Immature natural killer cell (primary cell): ENCODE results near the gene AKNA. TPM values are rescaled to one million over a fixed set of nuclear protein-coding genes. Genes with fewer than 3 reads are reported as not detected.

Source experiments
- DNase-seq, 3 donors: peaks; one replicate each; pipeline ENCODE4 v3.0.0; 2022; ENCODE audit warnings: mixed read lengths in 1 of 3
- H3K27ac Mint-ChIP-seq, 6 donors: one replicate each; pipeline ENCODE4 v1.8.0; 2020; ENCODE audit warnings: mixed read lengths in 6 of 6, mild to moderate bottlenecking in 5 of 6, inconsistent platforms in 4 of 6, moderate library complexity in 3 of 6
- H3K27me3 Mint-ChIP-seq, 3 donors: one replicate each; pipeline ENCODE4 v1.8.0; 2020 to 2021; ENCODE audit warnings: low read depth in 3 of 3, mild to moderate bottlenecking in 3 of 3, mixed read lengths in 3 of 3, moderate library complexity in 3 of 3, inconsistent platforms in 1 of 3
- H3K36me3 Mint-ChIP-seq, 3 donors: one replicate each; pipeline ENCODE4 v1.8.0; 2020; ENCODE audit warnings: mixed read lengths in 3 of 3, inconsistent platforms in 2 of 3, mild to moderate bottlenecking in 2 of 3
- H3K4me1 Mint-ChIP-seq, 2 donors: one replicate each; pipeline ENCODE4 v1.8.0; 2020; ENCODE audit warnings: inconsistent platforms in 2 of 2, mild to moderate bottlenecking in 2 of 2, mixed read lengths in 2 of 2, moderate library complexity in 1 of 2
- H3K4me3 Mint-ChIP-seq, 5 donors: one replicate each; pipeline ENCODE4 v1.8.0; 2020; ENCODE audit warnings: mild to moderate bottlenecking in 5 of 5, mixed read lengths in 5 of 5, inconsistent platforms in 3 of 5, moderate library complexity in 3 of 5
- H3K9me3 Mint-ChIP-seq, 6 donors: one replicate each; pipeline ENCODE4 v1.8.0; 2020; ENCODE audit warnings: mild to moderate bottlenecking in 6 of 6, mixed read lengths in 6 of 6, inconsistent platforms in 4 of 6, moderate library complexity in 3 of 6
- polyA plus RNA-seq, 3 donors: library from polyadenylated mRNA; unstranded; fragments of 300-500 nt; fragmentation: Illumina TruSeq; gene quantifications; one replicate each; pipeline ENCODE4 v1.2.3, GENCODE V29; 2021

The AKNA gene
- polyA plus RNA-seq, 3 donors from 2014 or later: 4.0 to 56.3 (median 13.8) TPM

GRCh38 chr9:114367366-114367765 is 20.4 kb downstream of the AKNA start:
- peaks cover 0 to 4% (median 0%) of the 10 kb centered on the region in 6 donors for H3K9me3 Mint-ChIP-seq
- peaks cover 94 to 98% of the 10 kb centered on the region in 2 donors for H3K4me1 Mint-ChIP-seq
- peak in 1 of 3 donors; percentile 26 for DNase-seq
- peak overlapping the region; percentile 63 to 89 (median 74) for H3K4me3 Mint-ChIP-seq
- H3K27me3 Mint-ChIP-seq: peaks cover 57 to 80% (median 63%) of the 10 kb centered on the region in 3 donors
- peak overlapping the region; percentile 90 to 100 (median 94) for H3K27ac Mint-ChIP-seq
- peaks cover 33 to 54% (median 38%) of the 10 kb centered on the region in 3 donors for H3K36me3 Mint-ChIP-seq

GRCh38 chr9:114366334-114367128 is 21.3 kb downstream of the AKNA start:
- Mint-ChIP-seq H3K36me3 (peaks cover 29 to 51% (median 41%) of the 10 kb centered on the region in 3 donors), H3K9me3 (peaks cover 0 to 4% (median 0%) of the 10 kb centered on the region in 6 donors), H3K27ac (peak overlapping the region; percentile 90 to 100 (median 94)), H3K4me3 (peak overlapping the region; percentile 63 to 89 (median 74)), H3K4me1 (peaks cover 92 to 93% of the 10 kb centered on the region in 2 donors), H3K27me3 (peaks cover 50 to 72% (median 58%) of the 10 kb centered on the region in 3 donors)
- DNase-seq: peak; percentile 82 to 90 (median 88)

- Mint-ChIP-seq H3K9me3 (peaks cover 0 to 4% (median 0%) of the 10 kb centered on the region in 6 donors), H3K27me3 (peaks cover 45 to 65% (median 48%) of the 10 kb centered on the region in 3 donors), H3K4me1 (peaks cover 93 to 95% of the 10 kb centered on the region in 2 donors), H3K27ac (peak overlapping the region; percentile 90 to 99 (median 98)), H3K4me3 (peak overlapping the region in 3 of 5 donors; percentile 57 to 75 (median 75)), H3K36me3 (peaks cover 41 to 58% (median 51%) of the 10 kb centered on the region in 3 donors)
- DNase-seq: no peak
These were observed 22.6 kb downstream of the AKNA start for GRCh38 chr9:114365194-114365593.

- peak overlapping the region; percentile 57 to 75 (median 74) for H3K4me3 Mint-ChIP-seq
- peak; percentile 47 to 64 (median 61) for DNase-seq
- peaks cover 42 to 64% (median 57%) of the 10 kb centered on the region in 3 donors for H3K36me3 Mint-ChIP-seq
These were observed 23.4 kb downstream of the AKNA start for GRCh38 chr9:114364134-114365041.

GRCh38 chr9:114363424-114363823 is 24.4 kb downstream of the AKNA start:
- H3K36me3 Mint-ChIP-seq: peaks cover 46 to 72% (median 60%) of the 10 kb centered on the region in 3 donors
- DNase-seq: peak; percentile 53 to 69 (median 64)
- peaks cover 85 to 90% of the 10 kb centered on the region in 2 donors for H3K4me1 Mint-ChIP-seq
- peak overlapping the region; percentile 90 to 99 (median 98) for H3K27ac Mint-ChIP-seq
- H3K27me3 Mint-ChIP-seq: peaks cover 34 to 49% (median 36%) of the 10 kb centered on the region in 3 donors
- H3K4me3 Mint-ChIP-seq: peak overlapping the region; percentile 57 to 75 (median 74)
- no peaks in the 10 kb centered on the region for H3K9me3 Mint-ChIP-seq

More at GRCh38 chr9:114364134-114365041, 23.4 kb downstream of the AKNA start:
- H3K27ac Mint-ChIP-seq: peak overlapping the region; percentile 90 to 99 (median 98)
- H3K9me3 Mint-ChIP-seq: no peaks in the 10 kb centered on the region
- peaks cover 91 to 93% of the 10 kb centered on the region in 2 donors for H3K4me1 Mint-ChIP-seq
- peaks cover 37 to 57% (median 42%) of the 10 kb centered on the region in 3 donors for H3K27me3 Mint-ChIP-seq

- peak overlapping the region; percentile 90 to 99 (median 98) for H3K27ac Mint-ChIP-seq
- H3K4me3 Mint-ChIP-seq: no peak overlapping the region
- peaks cover 24 to 39% (median 25%) of the 10 kb centered on the region in 3 donors for H3K27me3 Mint-ChIP-seq
- H3K9me3 Mint-ChIP-seq: no peaks in the 10 kb centered on the region
- H3K4me1 Mint-ChIP-seq: peaks cover 83 to 85% of the 10 kb centered on the region in 2 donors
- H3K36me3 Mint-ChIP-seq: peaks cover 52 to 72% (median 61%) of the 10 kb centered on the region in 3 donors
- no peak for DNase-seq
These were observed 25.4 kb downstream of the AKNA start for GRCh38 chr9:114362394-114362793.

- Mint-ChIP-seq H3K27ac (peak overlapping the region; percentile 90 to 99 (median 96)), H3K36me3 (peaks cover 49 to 72% (median 61%) of the 10 kb centered on the region in 3 donors), H3K4me3 (peak overlapping the region in 2 of 5 donors; percentile 6 to 53), H3K27me3 (peaks cover 19 to 30% (median 20%) of the 10 kb centered on the region in 3 donors), H3K4me1 (peaks cover 81% of the 10 kb centered on the region in 2 donors), H3K9me3 (no peaks in the 10 kb centered on the region)
- no peak for DNase-seq
These were observed 26.2 kb downstream of the AKNA start for GRCh38 chr9:114361542-114361941.

GRCh38 chr9:114359801-114360200 is 28.0 kb downstream of the AKNA start:
- Mint-ChIP-seq H3K4me3 (no peak overlapping the region), H3K27ac (peak overlapping the region; percentile 90 to 99 (median 96)), H3K36me3 (peaks cover 48 to 73% (median 60%) of the 10 kb centered on the region in 3 donors)

GRCh38 chr9:114357911-114358328 is 29.9 kb downstream of the AKNA start:
- Mint-ChIP-seq H3K4me3 (no peak overlapping the region), H3K36me3 (peaks cover 29 to 55% (median 46%) of the 10 kb centered on the region in 3 donors), H3K27ac (peak overlapping the region; percentile 90 to 98 (median 94)), H3K9me3 (no peaks in the 10 kb centered on the region), H3K27me3 (peaks cover 3 to 6% (median 4%) of the 10 kb centered on the region in 3 donors), H3K4me1 (peaks cover 47 to 49% of the 10 kb centered on the region in 2 donors)
- DNase-seq: no peak

More at GRCh38 chr9:114359801-114360200, 28.0 kb downstream of the AKNA start:
- H3K27me3 Mint-ChIP-seq: peaks cover 12 to 20% (median 18%) of the 10 kb centered on the region in 3 donors
- H3K9me3 Mint-ChIP-seq: no peaks in the 10 kb centered on the region
- H3K4me1 Mint-ChIP-seq: peaks cover 66 to 68% of the 10 kb centered on the region in 2 donors
- no peak for DNase-seq

- Mint-ChIP-seq H3K4me1 (peaks cover 42 to 45% of the 10 kb centered on the region in 2 donors), H3K27me3 (peaks cover 3 to 6% (median 5%) of the 10 kb centered on the region in 3 donors), H3K27ac (peak overlapping the region; percentile 84 to 98 (median 92)), H3K36me3 (peaks cover 27 to 56% (median 46%) of the 10 kb centered on the region in 3 donors), H3K4me3 (no peak overlapping the region), H3K9me3 (no peaks in the 10 kb centered on the region)
- DNase-seq: no peak
These were observed 30.4 kb downstream of the AKNA start for GRCh38 chr9:114357360-114357759.

- Mint-ChIP-seq H3K36me3 (peaks cover 31 to 59% (median 49%) of the 10 kb centered on the region in 3 donors), H3K27ac (peak overlapping the region; percentile 90 to 98 (median 93)), H3K9me3 (no peaks in the 10 kb centered on the region), H3K27me3 (peaks cover 3 to 7% (median 5%) of the 10 kb centered on the region in 3 donors), H3K4me3 (no peak overlapping the region), H3K4me1 (peaks cover 43 to 47% of the 10 kb centered on the region in 2 donors)
- DNase-seq: no peak
These were observed 31.0 kb downstream of the AKNA start for GRCh38 chr9:114356792-114357191.

GRCh38 chr9:114355821-114356220 is 32.0 kb downstream of the AKNA start:
- Mint-ChIP-seq H3K27ac (peak overlapping the region in 5 of 6 donors; percentile 84 to 98 (median 91)), H3K4me1 (peaks cover 36 to 42% of the 10 kb centered on the region in 2 donors), H3K4me3 (no peak overlapping the region), H3K36me3 (peaks cover 26 to 50% (median 43%) of the 10 kb centered on the region in 3 donors), H3K27me3 (peaks cover 0 to 5% (median 4%) of the 10 kb centered on the region in 3 donors), H3K9me3 (no peaks in the 10 kb centered on the region)
- no peak for DNase-seq

GRCh38 chr9:114351932-114352331 is 35.9 kb downstream of the AKNA start:
- Mint-ChIP-seq H3K4me3 (no peak overlapping the region), H3K27me3 (peaks cover 7 to 16% (median 12%) of the 10 kb centered on the region in 3 donors), H3K36me3 (peaks cover 24 to 49% (median 44%) of the 10 kb centered on the region in 3 donors), H3K9me3 (no peaks in the 10 kb centered on the region), H3K4me1 (peaks cover 38 to 44% of the 10 kb centered on the region in 2 donors), H3K27ac (peak overlapping the region; percentile 72 to 84 (median 75))
- DNase-seq: no peak
